Measurements from ENCODE around the gene ST7. TPM values are rescaled to one million over a fixed set of nuclear protein-coding genes. Genes with fewer than 3 reads are reported as not detected.
"Not testable (repeated sequence)": the region's sequence is repeated elsewhere in the genome, so short reads cannot be mapped to it uniquely, and the experiment has no call there.

ST7 gene
- polyA plus RNA-seq, 1 donor (not counting 4 experiments of a cell fraction or from before 2014, with no cell fraction given), result 16.9 TPM

DNA sequence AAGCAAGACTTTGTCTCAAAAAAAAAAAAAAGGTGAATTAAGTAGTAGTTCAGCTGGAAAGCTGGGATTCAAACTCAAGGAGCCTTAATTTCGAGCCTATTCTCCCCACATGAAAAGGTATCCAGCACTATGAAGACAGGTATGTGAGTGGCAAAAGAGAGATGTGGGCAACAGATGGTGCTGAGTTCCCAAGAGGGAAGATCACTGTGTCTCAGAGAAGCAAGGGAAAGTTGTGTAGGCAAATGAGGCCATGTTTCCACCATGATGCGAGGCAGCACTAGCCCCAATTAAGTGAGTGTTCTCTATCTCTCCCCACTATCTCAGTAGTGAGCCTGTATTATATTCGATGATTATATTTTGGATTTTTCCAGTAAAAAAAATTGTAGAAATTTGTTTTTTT lies 19.8 kb upstream of the ST7 start:
- DNase-seq (ENCODE audit: low read depth, low spot score), result no peak
- dilution Hi-C loops (cut with MboI; ENCODE audit: extremely low pct_ligation_motif_present, low sequenced_read_pairs), result no loop called here

GRCh38 chr7:116934580-116934979 lies 18.7 kb upstream of the ST7 start:
- no peaks in the 10 kb centered on the region for H4K20me1 ChIP-seq (ENCODE audit: control insufficient read depth, extremely low read depth, insufficient read depth, low read length)
- H3K4me3 ChIP-seq (ENCODE audit: control insufficient read depth in 2 of 3, extremely low read depth in 1 of 3, insufficient read depth in 2 of 3, low read depth in 1 of 3, low read length in 3 of 3), result no peak overlapping the region
- dilution Hi-C loops (cut with MboI; ENCODE audit: extremely low pct_ligation_motif_present, low sequenced_read_pairs), result no loop called here
- peaks cover 2% of the 10 kb centered on the region for H3K4me1 ChIP-seq (ENCODE audit: control insufficient read depth, extremely low read depth, insufficient read depth, low read length)
- no peaks in the 10 kb centered on the region for H3K36me3 ChIP-seq (ENCODE audit: control insufficient read depth in 2 of 2, extremely low read depth in 1 of 2, insufficient read depth in 2 of 2, low read length in 2 of 2)
- no peaks in the 10 kb centered on the region for H3K9me3 ChIP-seq (ENCODE audit: control insufficient read depth, low read depth, low read length)
- no peak overlapping the region for H3K27ac ChIP-seq (ENCODE audit: control insufficient read depth, insufficient read depth, low read length)
- H3K79me2 ChIP-seq (ENCODE audit: control insufficient read depth, insufficient read depth, low read length), result no peaks in the 10 kb centered on the region
- no peak for TF ChIP-seq EZH2 (IDR thresholded peaks at IDR 0.05; ENCODE audit: low read length)
- no peak for TF ChIP-seq CTCF (optimal IDR thresholded peaks at IDR 0.05 in 1 of 3, IDR thresholded peaks at IDR 0.05 in 1 of 3, conservative IDR thresholded peaks at IDR 0.05 in 1 of 3; ENCODE audit: extremely low read depth in 1 of 3, insufficient read depth in 2 of 3, low read length in 3 of 3)
- H2AFZ ChIP-seq (ENCODE audit: control insufficient read depth, low read length), result no peak overlapping the region
- no peak overlapping the region for H3K9ac ChIP-seq (ENCODE audit: control insufficient read depth, extremely low read depth, insufficient read depth, low read length)
- H3K27me3 ChIP-seq (ENCODE audit: control insufficient read depth, extremely low read depth, insufficient read depth, low read length), result no peaks in the 10 kb centered on the region
- DNase-seq (ENCODE audit: low read depth, low spot score) (no peak), FAIRE-seq (no peak)
- no peak overlapping the region for H3K4me2 ChIP-seq (ENCODE audit: control insufficient read depth, extremely low read depth, insufficient read depth, low read depth, low read length)
- no peaks in the 10 kb centered on the region for H3K9me1 ChIP-seq (ENCODE audit: control insufficient read depth, extremely low read depth, insufficient read depth, low read length)

More for the DNA sequence above, 19.8 kb upstream of the ST7 start:
- TF ChIP-seq EZH2 (IDR thresholded peaks at IDR 0.05; ENCODE audit: low read length) (no peak), CTCF (optimal IDR thresholded peaks at IDR 0.05 in 1 of 3, IDR thresholded peaks at IDR 0.05 in 1 of 3, conservative IDR thresholded peaks at IDR 0.05 in 1 of 3; ENCODE audit: extremely low read depth in 1 of 3, insufficient read depth in 2 of 3, low read length in 3 of 3) (no peak)
- Histone ChIP-seq H3K4me1 (ENCODE audit: control insufficient read depth, extremely low read depth, insufficient read depth, low read length) (peaks cover 2% of the 10 kb centered on the region), H3K79me2 (ENCODE audit: control insufficient read depth, insufficient read depth, low read length) (no peaks in the 10 kb centered on the region), H2AFZ (ENCODE audit: control insufficient read depth, low read length) (no peak overlapping the region), H3K27ac (ENCODE audit: control insufficient read depth, insufficient read depth, low read length) (no peak overlapping the region), H3K4me2 (ENCODE audit: control insufficient read depth, extremely low read depth, insufficient read depth, low read depth, low read length) (no peak overlapping the region), H3K36me3 (ENCODE audit: control insufficient read depth in 2 of 2, extremely low read depth in 1 of 2, insufficient read depth in 2 of 2, low read length in 2 of 2) (no peaks in the 10 kb centered on the region), H3K4me3 (ENCODE audit: control insufficient read depth in 2 of 3, extremely low read depth in 1 of 3, insufficient read depth in 2 of 3, low read depth in 1 of 3, low read length in 3 of 3) (no peak overlapping the region), H4K20me1 (ENCODE audit: control insufficient read depth, extremely low read depth, insufficient read depth, low read length) (no peaks in the 10 kb centered on the region), H3K9me1 (ENCODE audit: control insufficient read depth, extremely low read depth, insufficient read depth, low read length) (no peaks in the 10 kb centered on the region), H3K9ac (ENCODE audit: control insufficient read depth, extremely low read depth, insufficient read depth, low read length) (no peak overlapping the region), H3K27me3 (ENCODE audit: control insufficient read depth, extremely low read depth, insufficient read depth, low read length) (no peaks in the 10 kb centered on the region), H3K9me3 (ENCODE audit: control insufficient read depth, low read depth, low read length) (no peaks in the 10 kb centered on the region)
- no peak for FAIRE-seq

- H2AFZ ChIP-seq (ENCODE audit: control insufficient read depth, low read length); FAIRE-seq; H3K79me2 ChIP-seq (ENCODE audit: control insufficient read depth, insufficient read depth, low read length); H3K9me3 ChIP-seq (ENCODE audit: control insufficient read depth, low read depth, low read length); H3K9me1 ChIP-seq (ENCODE audit: control insufficient read depth, extremely low read depth, insufficient read depth, low read length); H3K9ac ChIP-seq (ENCODE audit: control insufficient read depth, extremely low read depth, insufficient read depth, low read length); H3K36me3 ChIP-seq (ENCODE audit: control insufficient read depth in 2 of 2, extremely low read depth in 1 of 2, insufficient read depth in 2 of 2, low read length in 2 of 2); DNase-seq (ENCODE audit: low read depth, low spot score); dilution Hi-C loops (cut with MboI; ENCODE audit: extremely low pct_ligation_motif_present, low sequenced_read_pairs); H3K27me3 ChIP-seq (ENCODE audit: control insufficient read depth, extremely low read depth, insufficient read depth, low read length); H3K27ac ChIP-seq (ENCODE audit: control insufficient read depth, insufficient read depth, low read length); H3K4me2 ChIP-seq (ENCODE audit: control insufficient read depth, extremely low read depth, insufficient read depth, low read depth, low read length); H3K4me1 ChIP-seq (ENCODE audit: control insufficient read depth, extremely low read depth, insufficient read depth, low read length); H4K20me1 ChIP-seq (ENCODE audit: control insufficient read depth, extremely low read depth, insufficient read depth, low read length); H3K4me3 ChIP-seq (ENCODE audit: control insufficient read depth in 2 of 3, extremely low read depth in 1 of 3, insufficient read depth in 2 of 3, low read depth in 1 of 3, low read length in 3 of 3): not testable (repeated sequence)
These were observed 16.5 kb upstream of the ST7 start for GRCh38 chr7:116936844-116937243.
